ENCODE results near the gene PECR.

DNA sequence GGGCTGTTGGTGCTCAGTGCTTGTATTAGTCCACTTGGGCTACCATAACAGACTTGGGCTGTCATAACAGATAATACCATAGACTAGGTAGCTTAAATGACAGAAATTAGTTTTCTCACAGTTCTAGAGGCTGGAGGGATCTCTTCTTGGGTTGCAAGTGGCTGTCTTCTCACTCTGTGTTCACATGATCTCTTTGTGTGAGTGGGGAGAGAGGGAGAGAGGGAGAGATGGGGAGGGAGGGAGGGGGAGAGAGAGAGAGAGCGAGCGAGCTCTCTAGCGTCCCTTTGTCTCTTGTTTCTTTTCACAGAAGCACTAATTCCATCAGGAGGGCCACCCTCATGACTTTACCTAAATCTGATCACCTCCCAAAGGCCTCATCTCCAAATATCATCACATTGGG is 23.1 kb upstream of the PECR start:
- TF ChIP-seq RAD21 (CRISPR knock-in tag; IDR thresholded peaks at IDR 0.05) (no peak), IRF2 (CRISPR knock-in tag; IDR thresholded peaks at IDR 0.05) (no peak), KMT2B (CRISPR knock-in tag; IDR thresholded peaks at IDR 0.05) (no peak), KAT7 (CRISPR knock-in tag; IDR thresholded peaks at IDR 0.05; ENCODE audit: borderline replicate concordance) (no peak)
- TF ChIP-seq, protein P1, sequence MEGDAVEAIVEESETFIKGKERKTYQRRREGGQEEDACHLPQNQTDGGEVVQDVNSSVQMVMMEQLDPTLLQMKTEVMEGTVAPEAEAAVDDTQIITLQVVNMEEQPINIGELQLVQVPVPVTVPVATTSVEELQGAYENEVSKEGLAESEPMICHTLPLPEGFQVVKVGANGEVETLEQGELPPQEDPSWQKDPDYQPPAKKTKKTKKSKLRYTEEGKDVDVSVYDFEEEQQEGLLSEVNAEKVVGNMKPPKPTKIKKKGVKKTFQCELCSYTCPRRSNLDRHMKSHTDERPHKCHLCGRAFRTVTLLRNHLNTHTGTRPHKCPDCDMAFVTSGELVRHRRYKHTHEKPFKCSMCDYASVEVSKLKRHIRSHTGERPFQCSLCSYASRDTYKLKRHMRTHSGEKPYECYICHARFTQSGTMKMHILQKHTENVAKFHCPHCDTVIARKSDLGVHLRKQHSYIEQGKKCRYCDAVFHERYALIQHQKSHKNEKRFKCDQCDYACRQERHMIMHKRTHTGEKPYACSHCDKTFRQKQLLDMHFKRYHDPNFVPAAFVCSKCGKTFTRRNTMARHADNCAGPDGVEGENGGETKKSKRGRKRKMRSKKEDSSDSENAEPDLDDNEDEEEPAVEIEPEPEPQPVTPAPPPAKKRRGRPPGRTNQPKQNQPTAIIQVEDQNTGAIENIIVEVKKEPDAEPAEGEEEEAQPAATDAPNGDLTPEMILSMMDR (CRISPR knock-in tag; IDR thresholded peaks at IDR 0.05), result no peak
